HG03558 (cell line): ENCODE measurements around the gene GARS1.

Source experiments
- ATAC-seq: cut with Tn5 transposase; IDR thresholded peaks from one replicate; pipeline ENCODE4 v1.9.1; 2021; ENCODE audit warnings: moderate number of reproducible peaks; ENCODE audit not compliant: unreplicated experiment; ENCODE audit errors: extremely low read depth

GARS1 gene

GRCh38 chr7:30652698-30653641, 58.3 kb downstream of the GARS1 start:
- no peak for ATAC-seq

GRCh38 chr7:30654296-30655090, 59.8 kb downstream of the GARS1 start:
- no peak for ATAC-seq

GRCh38 chr7:30655096-30655970, 60.7 kb downstream of the GARS1 start:
- no peak for ATAC-seq

DNA sequence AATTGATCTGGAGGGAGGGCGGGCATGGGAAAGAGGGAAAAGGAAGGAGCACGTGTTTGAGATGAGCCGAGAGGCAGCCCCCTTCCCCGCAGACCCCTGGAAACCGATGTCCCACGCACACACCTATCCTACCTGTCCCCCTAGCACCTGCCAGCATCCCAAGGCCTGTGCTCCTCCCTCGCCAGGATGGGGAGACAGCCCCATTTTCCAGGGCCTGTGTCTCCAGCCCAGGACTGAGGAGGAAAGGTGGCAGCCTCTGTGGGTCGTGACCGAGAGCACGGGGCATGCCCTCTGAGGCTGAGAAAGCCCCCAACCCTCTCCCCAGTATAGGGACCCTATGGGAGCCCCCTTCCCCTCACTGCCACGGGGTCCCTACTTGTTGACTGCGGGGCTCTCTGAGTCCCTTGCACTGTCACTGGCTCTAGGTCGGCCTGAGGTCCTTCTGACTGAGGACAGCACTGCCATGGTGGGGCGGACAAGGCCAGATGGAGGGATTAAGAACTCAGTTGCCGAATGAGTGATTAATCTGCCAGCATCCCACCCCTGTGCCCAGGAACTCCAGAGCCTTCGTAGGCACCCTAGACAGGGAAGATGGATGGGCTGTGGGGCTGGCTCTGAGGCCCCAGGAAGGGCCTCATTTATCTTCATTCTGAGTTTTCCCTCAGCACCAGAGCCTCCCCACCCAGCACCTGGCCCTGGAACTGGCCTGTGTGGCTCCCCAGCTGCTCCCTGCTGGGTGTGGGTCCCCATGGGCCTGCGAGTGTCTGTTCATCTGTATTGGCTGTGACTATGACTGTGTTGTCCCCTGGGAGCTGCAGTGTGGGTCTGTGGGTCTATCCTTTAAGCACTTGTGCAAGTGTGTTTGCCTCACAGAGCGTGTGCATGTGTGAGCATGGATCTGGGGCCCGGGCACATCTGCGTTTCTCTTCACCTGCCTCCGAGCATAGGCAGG, 61.6 kb downstream of the GARS1 start:
- ATAC-seq: no peak

- ATAC-seq: no peak
Observed at GRCh38 chr7:30657131-30657530, 62.5 kb downstream of the GARS1 start.

DNA sequence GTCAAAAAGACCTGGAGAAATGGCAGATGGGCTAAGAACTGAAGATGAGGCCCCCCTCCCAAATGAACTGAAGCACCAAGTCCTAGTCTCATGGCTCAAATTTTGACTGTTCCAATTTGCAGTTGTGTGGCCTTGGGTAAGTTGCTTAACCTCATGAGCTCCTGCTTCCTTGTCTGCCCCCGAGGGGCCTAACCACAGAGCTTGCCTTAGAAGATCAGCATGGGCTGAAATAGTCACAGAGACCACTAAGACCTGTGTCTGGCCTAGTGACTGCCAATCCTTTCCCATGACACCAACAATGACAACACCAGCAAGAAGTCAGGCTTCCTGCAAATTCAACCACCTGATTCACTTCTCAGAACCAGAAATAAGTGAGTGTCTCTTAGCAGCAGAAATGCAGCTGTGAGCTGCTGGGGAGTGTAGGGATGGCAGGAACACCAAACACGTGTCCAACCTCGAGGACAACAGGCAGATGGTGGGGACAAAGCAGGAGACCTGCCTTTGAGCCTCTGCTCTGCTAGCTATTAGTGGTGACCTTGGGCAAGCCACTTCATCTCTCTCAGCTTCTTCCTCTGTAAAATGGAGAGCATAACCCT, 63.9 kb downstream of the GARS1 start:
- no peak for ATAC-seq

- no peak for ATAC-seq
Observed at GRCh38 chr7:30659312-30659711, 64.6 kb downstream of the GARS1 start.

- no peak for ATAC-seq
Observed at GRCh38 chr7:30660331-30661255, 65.9 kb downstream of the GARS1 start.

- no peak for ATAC-seq
Observed at GRCh38 chr7:30661926-30662325, 67.2 kb downstream of the GARS1 start.

GRCh38 chr7:30662431-30662939, 67.8 kb downstream of the GARS1 start:
- no peak for ATAC-seq

- no peak for ATAC-seq
Observed at GRCh38 chr7:30663414-30663813, 68.7 kb downstream of the GARS1 start.

DNA sequence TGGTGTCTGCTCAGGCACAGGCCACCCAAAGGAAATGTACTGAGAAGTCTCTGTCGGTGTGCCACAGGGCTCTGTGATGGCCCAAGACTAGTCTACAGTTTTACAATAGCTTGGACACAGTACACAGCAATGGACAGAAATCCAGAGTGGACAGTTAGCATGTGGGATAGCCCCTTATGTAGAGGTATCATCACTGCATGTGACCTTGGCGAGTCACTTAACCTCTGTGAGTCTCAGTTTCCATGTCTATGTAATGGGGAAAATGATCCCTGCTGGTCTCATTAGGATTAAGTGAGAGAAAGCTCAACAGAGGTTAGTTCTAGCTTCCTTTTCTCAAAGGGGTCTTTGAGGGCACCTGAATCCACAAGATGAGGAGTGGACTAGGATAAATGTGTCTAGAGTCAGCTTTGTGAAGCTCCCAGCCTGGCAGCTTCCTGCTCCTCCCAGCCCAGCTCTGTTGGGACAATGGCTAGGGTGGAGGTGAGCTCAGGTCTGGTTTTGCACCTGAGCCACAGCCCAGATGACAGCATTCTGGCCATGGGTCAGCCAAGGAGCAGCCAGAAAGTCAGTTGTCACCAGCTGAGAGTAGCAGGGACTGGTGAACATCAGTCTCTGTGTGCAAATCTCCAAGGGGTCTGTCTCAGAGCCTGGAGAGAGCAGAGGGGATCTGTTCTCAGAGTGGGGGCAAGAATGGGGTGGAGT, 69.7 kb downstream of the GARS1 start:
- ATAC-seq: no peak

DNA sequence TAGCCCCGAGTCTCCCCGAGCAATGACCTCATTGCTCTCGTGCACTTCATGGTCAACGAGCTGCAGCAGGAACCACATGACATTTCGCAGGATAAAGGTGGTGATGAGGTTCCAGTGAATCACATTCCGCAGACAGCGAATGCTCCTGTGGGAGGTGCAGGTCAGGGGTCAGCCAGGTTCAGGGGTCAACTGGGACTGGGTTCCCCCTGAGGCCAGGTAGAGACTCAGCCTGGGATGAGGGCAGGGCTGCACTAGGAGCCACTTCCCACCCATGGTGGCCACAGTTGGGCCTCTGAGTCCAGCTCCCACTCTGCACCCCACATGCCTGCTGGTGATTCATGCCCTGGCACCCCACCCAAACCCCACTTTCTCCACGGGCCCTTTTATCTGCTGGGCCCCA, 70.4 kb downstream of the GARS1 start:
- no peak for ATAC-seq

DNA sequence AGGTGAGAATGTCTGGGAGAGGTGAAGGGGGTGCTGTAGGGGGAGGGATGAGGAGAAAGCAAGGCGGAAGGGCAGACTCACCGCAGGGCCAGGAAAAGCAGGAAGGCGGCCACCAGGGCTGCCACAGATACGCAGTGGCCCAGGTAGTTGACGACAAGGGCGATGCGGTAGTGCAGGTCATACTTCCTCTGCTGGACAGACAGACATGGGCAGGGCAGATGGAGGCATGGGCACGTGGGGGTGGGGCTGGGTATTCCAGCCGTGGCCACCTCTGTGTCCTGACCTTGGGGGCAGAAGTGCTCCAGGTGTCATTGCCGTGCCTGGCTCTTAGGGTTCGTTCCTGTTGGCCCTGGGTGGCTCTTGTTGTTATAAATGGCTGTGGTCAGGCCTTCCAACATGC, 70.8 kb downstream of the GARS1 start:
- ATAC-seq: no peak

DNA sequence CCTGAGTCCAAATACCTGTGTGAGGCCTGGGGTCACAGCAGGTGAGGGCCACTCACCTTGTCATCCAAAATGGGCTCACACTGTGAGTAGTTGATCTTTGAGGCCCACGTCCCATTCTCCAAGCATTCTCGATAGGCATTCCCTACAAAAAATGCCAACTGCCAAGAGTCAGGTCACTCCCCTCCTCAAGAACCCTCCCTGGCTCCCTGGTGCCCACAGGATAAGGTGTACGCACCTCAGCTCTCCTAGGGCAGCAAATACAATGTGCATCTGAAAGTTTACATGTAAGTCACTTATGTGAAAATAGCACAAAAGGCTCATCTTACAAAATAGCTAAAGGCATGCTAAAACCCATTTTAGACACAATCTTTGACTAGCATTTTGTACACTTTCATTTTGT, 72.5 kb downstream of the GARS1 start:
- no peak for ATAC-seq

GRCh38 chr7:30668102-30668501, 73.4 kb downstream of the GARS1 start:
- ATAC-seq: no peak
